ENCODE data around the gene PPP1CB. TPM values are rescaled to one million over a fixed set of nuclear protein-coding genes. Genes with fewer than 3 reads are reported as not detected.

PPP1CB gene
- total and polyA plus RNA-seq, 10 of the 15 experiments (the other 5 are each of a cell fraction or from before 2014, with no cell fraction given) = 37.5 to 176 (median 84.9) TPM

DNA sequence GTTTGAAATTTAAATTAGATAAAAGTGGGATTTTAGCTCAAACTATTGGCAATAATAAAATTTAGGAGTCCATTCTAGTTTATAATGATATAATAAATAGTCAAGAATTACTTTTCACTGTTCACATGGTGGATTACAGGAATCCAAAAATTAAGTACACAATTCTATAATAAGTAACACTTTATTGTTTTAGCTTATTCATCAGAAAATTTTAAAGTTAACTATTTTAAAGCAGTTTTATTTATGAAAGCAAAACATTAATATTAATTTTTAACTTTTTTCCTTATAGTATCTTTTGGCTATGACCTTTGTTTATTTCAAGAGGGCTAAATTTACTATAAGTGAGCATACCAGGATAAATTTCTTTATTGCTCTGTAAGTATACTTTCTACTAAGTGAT lies 70.4 kb downstream of the PPP1CB start:
- no peaks in the 10 kb centered on the region for H3K79me2 ChIP-seq (ENCODE audit: control insufficient read depth, insufficient read depth, low read length)
- DNase-seq (ENCODE audit: low read depth, low spot score) (no peak), FAIRE-seq (no peak), ATAC-seq (no peak)
- H3K9me3 ChIP-seq (replicated peaks; ENCODE audit: control insufficient read depth, insufficient read depth, low read length) = no peaks in the 10 kb centered on the region
- RAD21 ChIA-PET (ENCODE audit: unreplicated experiment) = interaction anchor here (0.6 kb wide), 1 partner anchor 42 kb away, joined by 5 read pairs; no protein-coding TSS in a partner anchor
- no peaks in the 10 kb centered on the region for H4K20me1 ChIP-seq (ENCODE audit: control insufficient read depth, insufficient read depth)
- CTCF ChIA-PET = interaction anchor here (0.6 to 3.7 kb wide), 8 partner anchors 9 to 487 kb away, joined by 3 to 24 read pairs (median 4); no protein-coding TSS in a partner anchor
- H3K4me2 ChIP-seq (ENCODE audit: control insufficient read depth, insufficient read depth) = no peak overlapping the region
- intact Hi-C loops (cut with micrococcal nuclease; ENCODE audit: unreplicated experiment) (loop anchor here (5.0 kb wide), 2 partner anchors 130 to 375 kb away; no protein-coding TSS in a partner anchor), in situ Hi-C loops (cut with MboI) (loop anchor here (5.0 kb wide), 1 partner anchor 375 kb away; no protein-coding TSS in a partner anchor)
- no peaks in the 10 kb centered on the region for H3K36me3 ChIP-seq (ENCODE audit: control insufficient read depth in 2 of 2, insufficient read depth in 2 of 2, low read length in 1 of 2)
- TF ChIP-seq BRCA1 (IDR thresholded peaks at IDR 0.05; ENCODE audit: low read depth, low read length) = no peak
- no peak for TF ChIP-seq ZNF217 (IDR thresholded peaks at IDR 0.05)
- TF ChIP-seq TBL1XR1 (IDR thresholded peaks at IDR 0.05; ENCODE audit: low read depth, low read length) = no peak
- TF ChIP-seq MYB (IDR thresholded peaks at IDR 0.05; ENCODE audit: borderline replicate concordance, low read depth, low read length) = no peak
- TF ChIP-seq, protein P1, sequence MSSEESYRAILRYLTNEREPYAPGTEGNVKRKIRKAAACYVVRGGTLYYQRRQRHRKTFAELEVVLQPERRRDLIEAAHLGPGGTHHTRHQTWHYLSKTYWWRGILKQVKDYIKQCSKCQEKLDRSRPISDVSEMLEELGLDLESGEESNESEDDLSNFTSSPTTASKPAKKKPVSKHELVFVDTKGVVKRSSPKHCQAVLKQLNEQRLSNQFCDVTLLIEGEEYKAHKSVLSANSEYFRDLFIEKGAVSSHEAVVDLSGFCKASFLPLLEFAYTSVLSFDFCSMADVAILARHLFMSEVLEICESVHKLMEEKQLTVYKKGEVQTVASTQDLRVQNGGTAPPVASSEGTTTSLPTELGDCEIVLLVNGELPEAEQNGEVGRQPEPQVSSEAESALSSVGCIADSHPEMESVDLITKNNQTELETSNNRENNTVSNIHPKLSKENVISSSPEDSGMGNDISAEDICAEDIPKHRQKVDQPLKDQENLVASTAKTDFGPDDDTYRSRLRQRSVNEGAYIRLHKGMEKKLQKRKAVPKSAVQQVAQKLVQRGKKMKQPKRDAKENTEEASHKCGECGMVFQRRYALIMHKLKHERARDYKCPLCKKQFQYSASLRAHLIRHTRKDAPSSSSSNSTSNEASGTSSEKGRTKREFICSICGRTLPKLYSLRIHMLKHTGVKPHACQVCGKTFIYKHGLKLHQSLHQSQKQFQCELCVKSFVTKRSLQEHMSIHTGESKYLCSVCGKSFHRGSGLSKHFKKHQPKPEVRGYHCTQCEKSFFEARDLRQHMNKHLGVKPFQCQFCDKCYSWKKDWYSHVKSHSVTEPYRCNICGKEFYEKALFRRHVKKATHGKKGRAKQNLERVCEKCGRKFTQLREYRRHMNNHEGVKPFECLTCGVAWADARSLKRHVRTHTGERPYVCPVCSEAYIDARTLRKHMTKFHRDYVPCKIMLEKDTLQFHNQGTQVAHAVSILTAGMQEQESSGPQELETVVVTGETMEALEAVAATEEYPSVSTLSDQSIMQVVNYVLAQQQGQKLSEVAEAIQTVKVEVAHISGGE (CRISPR knock-in tag; IDR thresholded peaks at IDR 0.05) = no peak
- TF ChIP-seq STAT3 (IDR thresholded peaks at IDR 0.05; ENCODE audit: low read depth, low read length) = no peak
- no peak for TF ChIP-seq PML (IDR thresholded peaks at IDR 0.05; ENCODE audit: low read length)
- no peak for TF ChIP-seq BACH1 (IDR thresholded peaks at IDR 0.05; ENCODE audit: borderline replicate concordance)
- TF ChIP-seq, protein P2, sequence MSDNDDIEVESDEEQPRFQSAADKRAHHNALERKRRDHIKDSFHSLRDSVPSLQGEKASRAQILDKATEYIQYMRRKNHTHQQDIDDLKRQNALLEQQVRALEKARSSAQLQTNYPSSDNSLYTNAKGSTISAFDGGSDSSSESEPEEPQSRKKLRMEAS (IDR thresholded peaks at IDR 0.05; ENCODE audit: low read depth, low read length) = no peak
- TF ChIP-seq KDM1A (IDR thresholded peaks at IDR 0.05; ENCODE audit: borderline replicate concordance) = no peak
- TF ChIP-seq, protein P3, sequence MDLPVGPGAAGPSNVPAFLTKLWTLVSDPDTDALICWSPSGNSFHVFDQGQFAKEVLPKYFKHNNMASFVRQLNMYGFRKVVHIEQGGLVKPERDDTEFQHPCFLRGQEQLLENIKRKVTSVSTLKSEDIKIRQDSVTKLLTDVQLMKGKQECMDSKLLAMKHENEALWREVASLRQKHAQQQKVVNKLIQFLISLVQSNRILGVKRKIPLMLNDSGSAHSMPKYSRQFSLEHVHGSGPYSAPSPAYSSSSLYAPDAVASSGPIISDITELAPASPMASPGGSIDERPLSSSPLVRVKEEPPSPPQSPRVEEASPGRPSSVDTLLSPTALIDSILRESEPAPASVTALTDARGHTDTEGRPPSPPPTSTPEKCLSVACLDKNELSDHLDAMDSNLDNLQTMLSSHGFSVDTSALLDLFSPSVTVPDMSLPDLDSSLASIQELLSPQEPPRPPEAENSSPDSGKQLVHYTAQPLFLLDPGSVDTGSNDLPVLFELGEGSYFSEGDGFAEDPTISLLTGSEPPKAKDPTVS (IDR thresholded peaks at IDR 0.05; ENCODE audit: low read depth, low read length) = no peak
- no peak for TF ChIP-seq SIX5 (IDR thresholded peaks at IDR 0.05; ENCODE audit: low read depth, low read length, severe bottlenecking)
- TF ChIP-seq MEF2A (IDR thresholded peaks at IDR 0.05; ENCODE audit: insufficient read depth, low read depth, low read length) = no peak
- TF ChIP-seq ETV6 (conservative IDR thresholded peaks at IDR 0.05 in 1 of 2, IDR thresholded peaks at IDR 0.05 in 1 of 2; ENCODE audit: borderline replicate concordance in 1 of 2, low read depth in 1 of 2) = no peak
- H2AFZ ChIP-seq (ENCODE audit: control insufficient read depth, low read depth, low read length) = no peak overlapping the region
- H3K4me3 ChIP-seq = no peak overlapping the region
- no peaks in the 10 kb centered on the region for H3K4me1 ChIP-seq (ENCODE audit: control insufficient read depth, insufficient read depth, low read length)
- SMC1A ChIA-PET (ENCODE audit: uncharacterized antibody, unreplicated experiment) = interaction anchor here (1.0 kb wide), 2 partner anchors 25 to 228 kb away, joined by 3 read pairs; no protein-coding TSS in a partner anchor
- BruUV-seq (replicated peaks) = no TSS peak
- no peak overlapping the region for H3K9ac ChIP-seq (ENCODE audit: control insufficient read depth, insufficient read depth, low read length)
- POLR2A ChIA-PET = no interaction called here
- H3K27me3 ChIP-seq (replicated peaks in 1 of 2; ENCODE audit: control insufficient read depth in 2 of 2, insufficient read depth in 2 of 2, low read length in 1 of 2) = no peaks in the 10 kb centered on the region
- no peak overlapping the region for H3K27ac ChIP-seq (ENCODE audit: control insufficient read depth, insufficient read depth)

Data from GM12878 (cell line).